ENCODE measurements around the gene SPARC.
"Not testable (repeated sequence)": the region's sequence is repeated elsewhere in the genome, so short reads cannot be mapped to it uniquely, and the experiment has no call there.

SPARC gene

GRCh38 chr5:151700296-151700695 is 13.6 kb upstream of the SPARC start:
- no peak for DNase-seq (ENCODE audit: low spot score)

GRCh38 chr5:151699071-151699901 is 12.6 kb upstream of the SPARC start:
- no peak for DNase-seq (ENCODE audit: low spot score)

GRCh38 chr5:151698081-151698480 is 11.4 kb upstream of the SPARC start:
- not testable (repeated sequence) for DNase-seq (ENCODE audit: low spot score)

GRCh38 chr5:151697452-151697851 is 10.7 kb upstream of the SPARC start:
- no peak for DNase-seq (ENCODE audit: low spot score)

- DNase-seq (ENCODE audit: low spot score): peak; percentile 67
Observed at GRCh38 chr5:151696470-151697061, 9.9 kb upstream of the SPARC start.

GRCh38 chr5:151695464-151695863 is 8.7 kb upstream of the SPARC start:
- DNase-seq (ENCODE audit: low spot score): no peak

GRCh38 chr5:151694035-151694485 is 7.3 kb upstream of the SPARC start:
- no peak for DNase-seq (ENCODE audit: low spot score)

GRCh38 chr5:151692312-151692711 is 5.6 kb upstream of the SPARC start:
- DNase-seq (ENCODE audit: low spot score): no peak

GRCh38 chr5:151691706-151692105 is 5.0 kb upstream of the SPARC start:
- DNase-seq (ENCODE audit: low spot score): no peak

GRCh38 chr5:151689591-151689990 is 2.9 kb upstream of the SPARC start:
- DNase-seq (ENCODE audit: low spot score): not testable (repeated sequence)

- no peak for DNase-seq (ENCODE audit: low spot score)
Observed at GRCh38 chr5:151688436-151688835, 1.7 kb upstream of the SPARC start.

- DNase-seq (ENCODE audit: low spot score): peak; percentile 57
Observed at GRCh38 chr5:151685749-151686673, 704 bp downstream of the SPARC start.

- peak; percentile 84 for DNase-seq (ENCODE audit: low spot score)
Observed at GRCh38 chr5:151684690-151685361, 1.9 kb downstream of the SPARC start.

- DNase-seq (ENCODE audit: low spot score): no peak
Observed at GRCh38 chr5:151683986-151684588, 2.6 kb downstream of the SPARC start.

GRCh38 chr5:151683444-151683843 is 3.3 kb downstream of the SPARC start:
- DNase-seq (ENCODE audit: low spot score): no peak

- DNase-seq (ENCODE audit: low spot score): no peak
Observed at GRCh38 chr5:151682751-151683331, 3.9 kb downstream of the SPARC start.

GRCh38 chr5:151682240-151682639 is 4.5 kb downstream of the SPARC start:
- no peak for DNase-seq (ENCODE audit: low spot score)

GRCh38 chr5:151680944-151681427 is 5.7 kb downstream of the SPARC start:
- DNase-seq (ENCODE audit: low spot score): no peak

GRCh38 chr5:151680156-151680505 is 6.6 kb downstream of the SPARC start:
- not testable (repeated sequence) for DNase-seq (ENCODE audit: low spot score)

GRCh38 chr5:151679421-151680155 is 7.1 kb downstream of the SPARC start:
- no peak for DNase-seq (ENCODE audit: low spot score)

Data from ecto neural progenitor cell (in vitro differentiated cells).